ENCODE data around the gene LECT2. TPM values are rescaled to one million over a fixed set of nuclear protein-coding genes. Genes with fewer than 3 reads are reported as not detected.

LECT2 gene
- total RNA-seq, 1 donor from 2014 or later = not detected

GRCh38 chr5:135930029-135930948 is 24.5 kb downstream of the LECT2 start:
- DNase-seq (ENCODE audit: extremely low spot score, unreplicated experiment) = peak; percentile 71
- TF ChIP-seq CTCF (conservative IDR thresholded peaks at IDR 0.05) = peak; percentile 35
- peak overlapping the region; percentile 85 for H3K4me3 Mint-ChIP-seq
- peaks cover 81% of the 10 kb centered on the region for H3K27me3 Mint-ChIP-seq
- H3K36me3 Mint-ChIP-seq = no peaks in the 10 kb centered on the region
- H3K4me1 Mint-ChIP-seq (ENCODE audit: unreplicated experiment) = peaks cover 5% of the 10 kb centered on the region
- no peak overlapping the region for H3K27ac Mint-ChIP-seq
- H3K9me3 Mint-ChIP-seq = no peaks in the 10 kb centered on the region

GRCh38 chr5:135921388-135921787 is 33.4 kb downstream of the LECT2 start:
- Mint-ChIP-seq H3K4me1 (ENCODE audit: unreplicated experiment) (no peaks in the 10 kb centered on the region), H3K9me3 (no peaks in the 10 kb centered on the region), H3K4me3 (no peak overlapping the region), H3K27me3 (peaks cover 77% of the 10 kb centered on the region), H3K27ac (no peak overlapping the region), H3K36me3 (no peaks in the 10 kb centered on the region)
- no peak for TF ChIP-seq CTCF (conservative IDR thresholded peaks at IDR 0.05)
- no peak for DNase-seq (ENCODE audit: extremely low spot score, unreplicated experiment)

- H3K27ac Mint-ChIP-seq = no peak overlapping the region
- peaks cover 77% of the 10 kb centered on the region for H3K27me3 Mint-ChIP-seq
- H3K36me3 Mint-ChIP-seq = no peaks in the 10 kb centered on the region
- no peak for TF ChIP-seq CTCF (conservative IDR thresholded peaks at IDR 0.05)
- no peaks in the 10 kb centered on the region for H3K9me3 Mint-ChIP-seq
- H3K4me3 Mint-ChIP-seq = no peak overlapping the region
- H3K4me1 Mint-ChIP-seq (ENCODE audit: unreplicated experiment) = no peaks in the 10 kb centered on the region
- DNase-seq (ENCODE audit: extremely low spot score, unreplicated experiment) = no peak
Observed at GRCh38 chr5:135920199-135920598, 34.6 kb downstream of the LECT2 start.

GRCh38 chr5:135916638-135917263 is 38.0 kb downstream of the LECT2 start:
- TF ChIP-seq CTCF (conservative IDR thresholded peaks at IDR 0.05) = no peak
- no peak for DNase-seq (ENCODE audit: extremely low spot score, unreplicated experiment)
- Mint-ChIP-seq H3K4me3 (no peak overlapping the region), H3K27me3 (peaks cover 78% of the 10 kb centered on the region), H3K27ac (no peak overlapping the region), H3K4me1 (ENCODE audit: unreplicated experiment) (no peaks in the 10 kb centered on the region), H3K9me3 (no peaks in the 10 kb centered on the region), H3K36me3 (no peaks in the 10 kb centered on the region)

GRCh38 chr5:135915466-135916001 is 39.2 kb downstream of the LECT2 start:
- Mint-ChIP-seq H3K27me3 (peaks cover 90% of the 10 kb centered on the region), H3K27ac (no peak overlapping the region), H3K9me3 (no peaks in the 10 kb centered on the region), H3K36me3 (no peaks in the 10 kb centered on the region), H3K4me1 (ENCODE audit: unreplicated experiment) (no peaks in the 10 kb centered on the region), H3K4me3 (no peak overlapping the region)
- DNase-seq (ENCODE audit: extremely low spot score, unreplicated experiment) = no peak
- TF ChIP-seq CTCF (conservative IDR thresholded peaks at IDR 0.05) = no peak

All from type B pancreatic cell (in vitro differentiated cells).